B cell (primary cell): ENCODE results near the gene C18orf63.

Source experiments
- EZH2 ChIP-seq: IDR thresholded peaks from 2 replicates; pipeline ENCODE4 v1.6.1; 2012; ENCODE audit warnings: borderline replicate concordance, low read depth, mild to moderate bottlenecking, moderate library complexity, low read length; ENCODE audit not compliant: insufficient read depth, poor library complexity, severe bottlenecking
- TF ChIP-seq, protein P1 (sequence below): fragments of 200-600 bp; IDR thresholded peaks from one replicate; pipeline ENCODE4 v1.8.0; 2022; ENCODE audit warnings: antibody characterized with exemption, mild to moderate bottlenecking

- TF ChIP-seq, protein P1, sequence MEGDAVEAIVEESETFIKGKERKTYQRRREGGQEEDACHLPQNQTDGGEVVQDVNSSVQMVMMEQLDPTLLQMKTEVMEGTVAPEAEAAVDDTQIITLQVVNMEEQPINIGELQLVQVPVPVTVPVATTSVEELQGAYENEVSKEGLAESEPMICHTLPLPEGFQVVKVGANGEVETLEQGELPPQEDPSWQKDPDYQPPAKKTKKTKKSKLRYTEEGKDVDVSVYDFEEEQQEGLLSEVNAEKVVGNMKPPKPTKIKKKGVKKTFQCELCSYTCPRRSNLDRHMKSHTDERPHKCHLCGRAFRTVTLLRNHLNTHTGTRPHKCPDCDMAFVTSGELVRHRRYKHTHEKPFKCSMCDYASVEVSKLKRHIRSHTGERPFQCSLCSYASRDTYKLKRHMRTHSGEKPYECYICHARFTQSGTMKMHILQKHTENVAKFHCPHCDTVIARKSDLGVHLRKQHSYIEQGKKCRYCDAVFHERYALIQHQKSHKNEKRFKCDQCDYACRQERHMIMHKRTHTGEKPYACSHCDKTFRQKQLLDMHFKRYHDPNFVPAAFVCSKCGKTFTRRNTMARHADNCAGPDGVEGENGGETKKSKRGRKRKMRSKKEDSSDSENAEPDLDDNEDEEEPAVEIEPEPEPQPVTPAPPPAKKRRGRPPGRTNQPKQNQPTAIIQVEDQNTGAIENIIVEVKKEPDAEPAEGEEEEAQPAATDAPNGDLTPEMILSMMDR = no peak
- no peak for TF ChIP-seq EZH2
Measured at GRCh38 chr18:74400813-74401212, 85.2 kb downstream of the C18orf63 start.
